Activated CD8-positive, alpha-beta T cell treated with anti-CD3 and anti-CD28 coated beads for 36 hours (primary cell): ENCODE results near the gene MAPK8IP1. TPM values are rescaled to one million over a fixed set of nuclear protein-coding genes. Genes with fewer than 3 reads are reported as not detected.
A peak's percentile ranks its signal among the peaks of the same experiment; 100 is the strongest.
"Not testable (repeated sequence)": the region's sequence is repeated elsewhere in the genome, so short reads cannot be mapped to it uniquely, and the experiment has no call there.

ENCODE experiments used
- ATAC-seq: fragments of 200-7000 bp; cut with Tn5 transposase; one replicate; pipeline ENCODE4 v1.10.0; 2021; ENCODE audit warnings: mild to moderate bottlenecking, moderate library complexity
- CTCF ChIA-PET: fragments of 350-600 bp; sonication (Branson Sonifier 250); formaldehyde crosslinking; loops from one replicate; lab custom pipeline; 2021; ENCODE audit warnings: antibody characterized with exemption; lab: Charles Lee
- POLR2A ChIA-PET: fragments of 350-600 bp; sonication (Branson Sonifier 250); formaldehyde crosslinking; loops from one replicate; lab custom pipeline; 2021; ENCODE audit warnings: antibody characterized with exemption; lab: Charles Lee
- DNase-seq: peaks from one replicate; pipeline ENCODE4 v3.0.0-alpha.2; 2020
- H3K27ac Mint-ChIP-seq: one replicate; pipeline ENCODE4 v1.8.0; 2021; ENCODE audit warnings: mild to moderate bottlenecking, mixed read lengths
- H3K27me3 Mint-ChIP-seq: one replicate; pipeline ENCODE4 v1.8.0; 2021; ENCODE audit warnings: mixed read lengths
- H3K36me3 Mint-ChIP-seq: one replicate; pipeline ENCODE4 v1.8.0; 2021; ENCODE audit warnings: low read depth, mixed read lengths
- H3K4me1 Mint-ChIP-seq: one replicate; pipeline ENCODE4 v1.8.0; 2021; ENCODE audit warnings: low read depth, mixed read lengths
- H3K4me3 Mint-ChIP-seq: one replicate; pipeline ENCODE4 v1.8.0; 2021; ENCODE audit warnings: mild to moderate bottlenecking, moderate library complexity, mixed read lengths
- H3K9me3 Mint-ChIP-seq: one replicate; pipeline ENCODE4 v1.8.0; 2021; ENCODE audit warnings: mixed read lengths
- intact Hi-C: fragments of 100-400 bp; cut with micrococcal nuclease; formaldehyde crosslinking; loops from one replicate; pipeline ENCODE4 v1.10.0; 2022
- total RNA-seq, 2 experiments: library from RNA; stranded (reverse); gene quantifications; one replicate each; pipeline ENCODE4 v1.2.3, GENCODE V29; 2021
- TF ChIP-seq, protein P1 (sequence below): fragments of 200-600 bp; IDR thresholded peaks from one replicate; pipeline ENCODE4 v1.8.0; 2022; ENCODE audit warnings: antibody characterized with exemption, mild to moderate bottlenecking

The MAPK8IP1 gene
- total RNA-seq, 2 experiments from 2014 or later, result 1.4 to 1.8 TPM

- TF ChIP-seq, protein P1, sequence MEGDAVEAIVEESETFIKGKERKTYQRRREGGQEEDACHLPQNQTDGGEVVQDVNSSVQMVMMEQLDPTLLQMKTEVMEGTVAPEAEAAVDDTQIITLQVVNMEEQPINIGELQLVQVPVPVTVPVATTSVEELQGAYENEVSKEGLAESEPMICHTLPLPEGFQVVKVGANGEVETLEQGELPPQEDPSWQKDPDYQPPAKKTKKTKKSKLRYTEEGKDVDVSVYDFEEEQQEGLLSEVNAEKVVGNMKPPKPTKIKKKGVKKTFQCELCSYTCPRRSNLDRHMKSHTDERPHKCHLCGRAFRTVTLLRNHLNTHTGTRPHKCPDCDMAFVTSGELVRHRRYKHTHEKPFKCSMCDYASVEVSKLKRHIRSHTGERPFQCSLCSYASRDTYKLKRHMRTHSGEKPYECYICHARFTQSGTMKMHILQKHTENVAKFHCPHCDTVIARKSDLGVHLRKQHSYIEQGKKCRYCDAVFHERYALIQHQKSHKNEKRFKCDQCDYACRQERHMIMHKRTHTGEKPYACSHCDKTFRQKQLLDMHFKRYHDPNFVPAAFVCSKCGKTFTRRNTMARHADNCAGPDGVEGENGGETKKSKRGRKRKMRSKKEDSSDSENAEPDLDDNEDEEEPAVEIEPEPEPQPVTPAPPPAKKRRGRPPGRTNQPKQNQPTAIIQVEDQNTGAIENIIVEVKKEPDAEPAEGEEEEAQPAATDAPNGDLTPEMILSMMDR, result no peak
- ATAC-seq, result no peak
- peaks cover 15% of the 10 kb centered on the region for H3K27me3 Mint-ChIP-seq
- no peak overlapping the region for H3K4me3 Mint-ChIP-seq
- H3K4me1 Mint-ChIP-seq, result peaks cover 4% of the 10 kb centered on the region
- no peak overlapping the region for H3K27ac Mint-ChIP-seq
- DNase-seq, result no peak
- intact Hi-C loops, result no loop called here
- H3K36me3 Mint-ChIP-seq, result no peaks in the 10 kb centered on the region
- CTCF ChIA-PET, result interaction anchor here (1.8 kb wide), 1 partner anchor 55 kb away, joined by 5 read pairs; no protein-coding TSS in a partner anchor
- H3K9me3 Mint-ChIP-seq, result no peaks in the 10 kb centered on the region
- POLR2A ChIA-PET, result interaction anchor here (0.6 to 0.9 kb wide), 2 partner anchors 11 to 17 kb away, joined by 3 read pairs; no protein-coding TSS in a partner anchor
Observed at GRCh38 chr11:45897556-45897955, 12.1 kb downstream of the MAPK8IP1 start.

DNA sequence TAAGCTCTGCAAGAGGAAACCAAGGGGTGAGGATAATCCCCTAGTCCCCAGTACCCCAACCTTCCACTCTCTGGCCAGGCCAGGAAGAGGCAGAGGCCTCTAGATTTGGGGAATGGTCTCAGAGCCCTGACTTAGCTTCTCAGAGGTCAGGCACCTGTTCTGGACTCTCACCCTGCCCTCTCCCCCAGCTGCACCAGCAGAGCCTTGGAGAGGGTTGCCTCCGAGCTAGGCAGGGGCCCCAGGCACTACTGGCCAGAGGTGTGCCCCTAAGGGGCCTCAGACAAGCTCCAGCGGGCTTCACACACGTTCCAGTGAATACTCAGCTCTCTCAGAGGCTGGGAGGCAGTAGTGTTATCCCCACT lies 13.6 kb downstream of the MAPK8IP1 start:
- H3K27me3 Mint-ChIP-seq, result peaks cover 13% of the 10 kb centered on the region
- H3K9me3 Mint-ChIP-seq, result no peaks in the 10 kb centered on the region
- CTCF ChIA-PET, result interaction anchor here (1.8 kb wide), 1 partner anchor 56 kb away, joined by 5 read pairs; no protein-coding TSS in a partner anchor
- H3K27ac Mint-ChIP-seq, result no peak overlapping the region
- DNase-seq (no peak), ATAC-seq (no peak)
- intact Hi-C loops, result no loop called here
- H3K4me3 Mint-ChIP-seq, result peak overlapping the region; percentile 60
- peaks cover 4% of the 10 kb centered on the region for H3K4me1 Mint-ChIP-seq
- TF ChIP-seq, protein P1, result no peak
- POLR2A ChIA-PET, result interaction anchor here (1.0 to 1.1 kb wide), 2 partner anchors 18 to 33 kb away, joined by 3 to 7 read pairs; partner anchors contain the start of gene PEX16
- H3K36me3 Mint-ChIP-seq, result no peaks in the 10 kb centered on the region

GRCh38 chr11:45899448-45900174 lies 14.2 kb downstream of the MAPK8IP1 start:
- DNase-seq (peak; percentile 86), ATAC-seq (peak; percentile 92)
- no peak overlapping the region for H3K27ac Mint-ChIP-seq
- peak overlapping the region; percentile 60 for H3K4me3 Mint-ChIP-seq
- intact Hi-C loops, result no loop called here
- H3K9me3 Mint-ChIP-seq, result no peaks in the 10 kb centered on the region
- no peaks in the 10 kb centered on the region for H3K36me3 Mint-ChIP-seq
- ChIA-PET CTCF (interaction anchor here (1.8 kb wide), 1 partner anchor 57 kb away, joined by 5 read pairs; no protein-coding TSS in a partner anchor), POLR2A (interaction anchor here (1.0 to 1.1 kb wide), 2 partner anchors 18 to 34 kb away, joined by 3 to 7 read pairs; partner anchors contain the start of gene PEX16)
- TF ChIP-seq, protein P1, result no peak
- peaks cover 13% of the 10 kb centered on the region for H3K27me3 Mint-ChIP-seq
- peaks cover 4% of the 10 kb centered on the region for H3K4me1 Mint-ChIP-seq

DNA sequence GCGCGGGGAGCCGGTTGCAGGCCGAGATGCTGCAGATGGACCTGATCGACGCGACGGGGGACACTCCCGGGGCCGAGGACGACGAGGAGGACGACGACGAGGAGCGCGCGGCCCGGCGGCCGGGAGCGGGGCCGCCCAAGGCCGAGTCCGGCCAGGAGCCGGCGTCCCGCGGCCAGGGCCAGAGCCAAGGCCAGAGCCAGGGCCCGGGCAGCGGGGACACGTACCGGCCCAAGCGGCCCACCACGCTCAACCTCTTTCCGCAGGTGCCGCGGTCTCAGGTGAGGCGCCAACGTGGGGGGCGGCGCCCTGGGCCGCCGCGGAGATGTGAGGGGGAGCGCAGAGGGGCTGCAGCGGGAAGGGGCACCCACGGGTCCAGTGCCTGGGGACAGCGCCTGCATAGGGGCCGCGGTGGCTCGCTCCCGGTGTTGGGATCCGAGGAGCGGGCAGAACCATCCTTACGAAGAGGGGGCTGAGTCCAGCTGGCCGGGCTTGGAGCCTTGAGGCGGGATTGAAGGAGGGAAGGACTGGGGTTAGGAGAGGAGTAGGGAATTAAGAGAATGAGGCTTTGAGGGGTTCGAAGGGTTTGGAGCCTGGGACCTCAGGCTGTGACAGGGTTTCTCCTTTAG lies 14.8 kb downstream of the MAPK8IP1 start:
- CTCF ChIA-PET, H3K27ac Mint-ChIP-seq, POLR2A ChIA-PET, DNase-seq, intact Hi-C loops, H3K27me3 Mint-ChIP-seq, H3K4me1 Mint-ChIP-seq, H3K9me3 Mint-ChIP-seq, ATAC-seq, H3K36me3 Mint-ChIP-seq: not testable (repeated sequence)
- peak overlapping the region; percentile 57 for H3K4me3 Mint-ChIP-seq

GRCh38 chr11:45900916-45901617 lies 15.6 kb downstream of the MAPK8IP1 start:
- Mint-ChIP-seq H3K36me3 (no peaks in the 10 kb centered on the region), H3K9me3 (no peaks in the 10 kb centered on the region), H3K4me3 (peak overlapping the region; percentile 57), H3K27ac (no peak overlapping the region), H3K4me1 (peaks cover 5% of the 10 kb centered on the region), H3K27me3 (peaks cover 9% of the 10 kb centered on the region)
- intact Hi-C loops, result no loop called here
- POLR2A ChIA-PET, result interaction anchor here (0.9 kb wide), 1 partner anchor 17 kb away, joined by 3 read pairs; no protein-coding TSS in a partner anchor
- CTCF ChIA-PET, result no interaction called here
- DNase-seq, result no peak
- ATAC-seq, result no peak
- TF ChIP-seq, protein P1, result no peak
